Measurements from ENCODE around the gene GSTA2. TPM values are rescaled to one million over a fixed set of nuclear protein-coding genes. Genes with fewer than 3 reads are reported as not detected.
"Not testable (repeated sequence)": the region's sequence is repeated elsewhere in the genome, so short reads cannot be mapped to it uniquely, and the experiment has no call there.

GSTA2 gene
- 0.32 TPM in 1 of 2 replicates, not detected in the other for total RNA-seq (2014; rRNA removed; shearing (Covaris generic))
- 0.27 TPM in 1 of 2 replicates, not detected in the other for polyA plus RNA-seq (2015; cell fraction: cytosol; rRNA removed)
- not detected in 2 replicates for polyA plus RNA-seq (2015; cell fraction: nucleus; rRNA removed)

- in situ Hi-C loops (cut with HindIII; ENCODE audit: low pct_unique_long_range_greater_than_20kb, low sequenced_read_pairs), result not testable (repeated sequence)
- DNase-seq (ENCODE audit: low read depth, low spot score), result peak; percentile 26
Observed at GRCh38 chr6:52763322-52763916, at the start of gene GSTA2. GSTA2 (minus strand) TSS chr6:52763475; CDS start chr6:52757947, 5,528 bp downstream.

DNA sequence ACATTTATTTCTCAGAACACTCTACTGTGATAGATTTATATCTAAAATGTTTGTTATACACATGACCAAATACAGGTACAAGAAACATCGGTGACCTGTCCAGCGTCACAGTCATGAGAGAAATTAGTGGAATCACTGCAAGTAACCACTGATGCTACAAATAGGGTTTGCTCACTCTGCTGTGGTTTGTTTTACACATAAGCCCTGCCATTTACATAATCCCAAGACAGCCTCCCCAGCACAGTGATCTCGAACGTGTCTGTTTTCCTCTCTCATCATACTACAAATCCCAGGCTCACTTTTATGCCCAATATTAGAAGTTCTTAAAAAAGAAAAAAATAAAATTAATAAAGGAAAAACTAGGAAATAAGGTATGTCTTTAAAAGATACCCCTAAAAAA lies 46.5 kb upstream of the GSTA2 start:
- in situ Hi-C loops (cut with HindIII; ENCODE audit: low pct_unique_long_range_greater_than_20kb, low sequenced_read_pairs), result not testable (repeated sequence)

GRCh38 chr6:52808660-52809059 lies 45.4 kb upstream of the GSTA2 start:
- no peak for DNase-seq (ENCODE audit: low read depth, low spot score)
- in situ Hi-C loops (cut with HindIII; ENCODE audit: low pct_unique_long_range_greater_than_20kb, low sequenced_read_pairs), result no loop called here

More for the DNA sequence above, 46.5 kb upstream of the GSTA2 start:
- DNase-seq (ENCODE audit: low read depth, low spot score), result not testable (repeated sequence)

DNA sequence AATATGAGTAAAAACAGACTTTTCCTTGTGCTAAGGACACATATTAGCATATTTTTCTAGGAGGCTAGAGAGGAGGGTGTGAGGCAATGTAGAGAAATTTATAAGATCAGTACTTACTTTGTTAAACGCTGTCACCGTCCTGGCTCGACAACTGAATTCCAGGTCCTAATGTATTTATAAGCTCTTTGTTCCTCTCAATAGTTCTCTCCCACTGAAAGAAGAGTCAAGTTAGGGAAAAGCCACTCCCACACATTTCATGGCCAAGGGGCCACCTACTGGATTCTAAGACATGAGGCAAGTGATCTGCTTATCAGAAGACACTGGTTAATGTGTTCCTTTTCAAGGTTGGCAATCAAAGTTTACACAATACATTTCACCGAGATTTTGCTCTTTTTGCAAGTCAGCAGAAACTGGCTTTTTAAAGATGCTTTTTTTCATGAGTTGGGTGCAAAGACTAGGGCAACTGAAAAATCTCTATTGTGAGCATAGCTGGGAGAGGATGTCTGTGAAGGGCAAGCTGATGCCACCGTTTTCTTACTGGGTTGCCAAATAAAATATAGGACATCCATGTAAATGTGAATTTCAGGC lies 40.5 kb upstream of the GSTA2 start, which contains the start of gene GSTA1:
Gene GSTA1 (minus strand): TSS at position 149 of the 588 bp plus-strand sequence. CDS start 4,549 bp downstream, outside the sequence.
- peak; percentile 19 for DNase-seq (ENCODE audit: low read depth, low spot score)
- in situ Hi-C loops (cut with HindIII; ENCODE audit: low pct_unique_long_range_greater_than_20kb, low sequenced_read_pairs), result not testable (repeated sequence)

DNA sequence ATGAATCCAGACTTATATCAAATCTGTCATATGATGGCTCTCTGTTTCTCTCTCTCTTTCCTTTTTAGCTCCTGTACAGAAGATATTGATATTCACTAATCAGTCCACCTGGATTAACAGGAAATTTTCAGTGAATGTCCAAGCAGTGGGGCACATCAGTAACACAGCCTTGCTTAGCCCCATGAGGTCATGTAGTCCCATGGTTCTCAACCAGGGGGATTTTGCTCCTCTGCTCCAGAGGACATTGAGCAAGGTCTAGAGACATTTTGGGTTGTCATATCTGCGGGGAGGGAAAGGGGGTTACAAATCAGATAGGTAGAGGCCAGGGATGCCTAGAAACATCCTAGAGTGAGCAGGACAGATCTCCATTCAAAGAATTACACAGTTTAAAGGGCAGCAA lies 39.5 kb upstream of the GSTA2 start:
- no peak for DNase-seq (ENCODE audit: low read depth, low spot score)
- in situ Hi-C loops (cut with HindIII; ENCODE audit: low pct_unique_long_range_greater_than_20kb, low sequenced_read_pairs), result no loop called here

GRCh38 chr6:52801188-52801841 lies 38.0 kb upstream of the GSTA2 start:
- DNase-seq (ENCODE audit: low read depth, low spot score), result no peak
- in situ Hi-C loops (cut with HindIII; ENCODE audit: low pct_unique_long_range_greater_than_20kb, low sequenced_read_pairs), result no loop called here

- DNase-seq (ENCODE audit: low read depth, low spot score); in situ Hi-C loops (cut with HindIII; ENCODE audit: low pct_unique_long_range_greater_than_20kb, low sequenced_read_pairs): not testable (repeated sequence)
Observed at GRCh38 chr6:52799272-52799671, 36.0 kb upstream of the GSTA2 start.

DNA sequence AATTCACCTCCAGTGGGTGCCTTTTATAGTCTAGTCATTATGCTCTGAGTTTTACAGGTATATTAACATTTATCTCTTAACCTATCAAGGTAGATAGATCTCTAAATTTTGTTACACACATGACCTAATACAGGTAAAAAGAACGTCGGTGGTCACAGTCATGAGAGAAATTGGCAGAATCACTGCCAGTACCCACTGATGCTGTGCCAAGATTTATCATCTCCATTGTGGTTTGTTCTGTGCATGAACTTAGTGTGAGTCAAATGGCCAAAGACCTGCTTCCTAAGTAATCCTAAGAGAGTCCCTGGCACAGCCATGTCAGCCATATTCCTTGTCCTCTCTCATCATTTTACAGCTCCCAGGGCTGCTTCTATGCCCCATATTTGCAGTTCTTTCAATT lies 31.1 kb upstream of the GSTA2 start:
- DNase-seq (ENCODE audit: low read depth, low spot score); in situ Hi-C loops (cut with HindIII; ENCODE audit: low pct_unique_long_range_greater_than_20kb, low sequenced_read_pairs): not testable (repeated sequence)

GRCh38 chr6:52790861-52791260 lies 27.6 kb upstream of the GSTA2 start:
- in situ Hi-C loops (cut with HindIII; ENCODE audit: low pct_unique_long_range_greater_than_20kb, low sequenced_read_pairs), result no loop called here
- DNase-seq (ENCODE audit: low read depth, low spot score), result no peak

DNA sequence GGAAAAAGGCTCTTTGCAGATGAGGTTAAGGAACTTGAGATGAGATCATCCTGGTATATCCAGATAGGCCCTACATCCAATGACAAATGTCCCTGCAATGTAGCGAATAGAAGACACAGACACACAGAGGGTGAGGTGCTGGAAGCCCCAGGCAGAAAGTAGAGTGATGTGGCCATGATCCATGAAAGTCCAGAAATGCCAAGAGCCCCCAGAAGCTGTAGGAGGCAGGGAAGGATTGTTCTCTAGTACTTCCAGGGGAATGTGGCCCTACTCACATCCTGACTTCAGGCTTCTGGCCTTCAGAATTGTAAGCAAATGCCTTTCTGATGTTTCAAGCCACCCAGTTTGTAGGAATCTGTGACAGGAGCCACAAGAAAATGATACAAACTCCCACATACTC lies 26.4 kb upstream of the GSTA2 start:
- DNase-seq (ENCODE audit: low read depth, low spot score); in situ Hi-C loops (cut with HindIII; ENCODE audit: low pct_unique_long_range_greater_than_20kb, low sequenced_read_pairs): not testable (repeated sequence)

DNA sequence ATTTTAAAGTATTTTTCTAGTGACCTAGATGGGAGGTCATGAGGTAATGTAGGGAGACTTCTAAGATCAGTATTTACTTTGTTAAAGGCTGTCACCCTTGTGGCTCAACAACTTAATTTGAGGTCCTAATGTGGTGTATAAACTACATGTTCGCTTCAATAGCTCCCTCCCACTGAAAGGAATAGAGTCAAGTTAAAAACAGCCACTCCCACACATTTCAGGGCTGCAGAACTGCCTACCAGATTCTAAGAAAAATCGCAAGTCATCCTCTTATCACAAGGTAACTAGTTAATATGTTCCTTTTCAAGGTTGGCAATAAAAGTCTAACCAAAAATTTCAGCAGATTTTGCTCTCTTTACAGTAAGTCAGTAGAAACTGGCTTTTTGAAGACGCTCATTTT lies 25.2 kb upstream of the GSTA2 start:
- DNase-seq (ENCODE audit: low read depth, low spot score), result no peak
- in situ Hi-C loops (cut with HindIII; ENCODE audit: low pct_unique_long_range_greater_than_20kb, low sequenced_read_pairs), result no loop called here

DNA sequence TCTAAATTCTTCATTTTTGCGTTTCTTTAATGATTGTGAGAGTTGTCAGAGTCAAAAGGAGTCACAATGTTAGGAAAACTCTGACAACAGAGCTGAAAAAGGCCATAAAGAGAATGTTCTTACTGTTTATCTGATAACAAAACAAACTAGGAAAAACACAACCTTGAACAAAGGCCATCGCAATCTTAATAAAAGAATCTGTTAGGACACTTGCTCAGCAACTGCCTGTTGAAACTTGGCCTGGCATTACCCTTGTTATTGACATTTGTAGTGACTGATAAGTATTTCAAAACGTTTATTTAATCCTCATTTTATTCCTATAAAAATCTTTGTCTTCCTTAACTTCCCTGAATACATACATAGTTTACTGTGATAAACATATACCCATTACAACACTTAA lies 24.6 kb upstream of the GSTA2 start:
- in situ Hi-C loops (cut with HindIII; ENCODE audit: low pct_unique_long_range_greater_than_20kb, low sequenced_read_pairs), result no loop called here
- DNase-seq (ENCODE audit: low read depth, low spot score), result no peak

DNA sequence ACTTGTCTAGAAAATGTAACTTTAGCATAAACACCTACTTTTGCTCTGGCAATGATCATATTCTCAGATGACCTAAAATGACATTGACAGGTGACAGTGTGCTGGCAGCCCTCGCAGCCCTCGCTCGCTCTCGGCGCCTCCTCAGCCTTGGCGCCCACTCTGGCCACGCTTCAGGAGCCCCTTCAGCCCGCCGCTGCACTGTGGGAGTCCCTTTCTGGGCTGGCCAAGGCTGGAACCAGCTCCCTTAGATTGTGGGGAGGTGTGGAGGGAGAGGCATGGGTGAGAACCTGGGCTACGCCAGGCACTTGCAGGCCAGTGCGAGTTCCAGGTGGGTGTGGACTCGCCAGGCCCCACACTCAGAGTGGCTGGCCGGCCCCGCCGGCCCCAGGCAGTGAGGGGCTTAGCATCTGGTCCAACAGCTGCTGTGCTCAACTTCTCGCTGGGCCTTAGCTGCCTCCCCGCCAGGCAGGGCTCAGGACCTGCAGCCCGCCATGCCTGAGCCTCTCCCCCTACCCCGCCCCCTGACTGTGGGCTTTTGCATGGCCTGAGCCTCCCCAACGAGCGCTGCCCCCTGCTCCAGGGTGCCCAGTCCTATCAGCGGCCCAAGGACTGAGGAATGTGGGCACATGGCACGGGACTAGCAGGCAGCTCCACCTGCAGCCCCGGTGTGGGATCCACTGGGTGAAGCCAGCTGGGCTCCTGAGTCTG lies 23.1 kb upstream of the GSTA2 start:
- no peak for DNase-seq (ENCODE audit: low read depth, low spot score)
- in situ Hi-C loops (cut with HindIII; ENCODE audit: low pct_unique_long_range_greater_than_20kb, low sequenced_read_pairs), result no loop called here

DNA sequence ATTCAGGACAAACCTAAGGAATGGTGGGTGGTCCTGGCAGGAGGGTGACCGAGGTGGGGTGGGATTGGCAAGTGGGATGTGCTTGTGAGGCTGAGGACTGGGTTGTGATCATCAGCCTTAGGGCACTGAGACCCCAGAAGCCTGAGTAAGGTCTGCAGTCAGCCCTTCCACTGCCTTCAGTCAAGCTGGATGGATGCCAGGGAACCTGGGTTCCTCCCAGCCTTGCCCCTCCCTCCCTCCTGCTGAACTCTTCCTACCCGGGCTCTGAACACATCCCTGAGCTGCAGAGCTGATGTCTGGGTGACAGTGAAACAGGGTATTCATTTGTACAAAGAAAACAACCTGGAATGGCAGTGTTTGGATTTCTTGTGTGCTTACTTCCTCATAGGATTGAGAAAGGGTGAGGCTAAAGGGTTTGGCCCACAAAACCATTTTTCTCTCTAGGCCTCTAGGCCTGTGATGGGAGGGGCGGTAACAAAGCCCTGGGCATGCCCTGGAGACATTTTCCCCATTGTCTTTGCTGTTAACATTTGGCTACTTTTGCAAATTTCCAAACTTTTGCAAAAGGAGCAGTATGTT lies 19.5 kb upstream of the GSTA2 start:
- DNase-seq (ENCODE audit: low read depth, low spot score); in situ Hi-C loops (cut with HindIII; ENCODE audit: low pct_unique_long_range_greater_than_20kb, low sequenced_read_pairs): not testable (repeated sequence)

DNA sequence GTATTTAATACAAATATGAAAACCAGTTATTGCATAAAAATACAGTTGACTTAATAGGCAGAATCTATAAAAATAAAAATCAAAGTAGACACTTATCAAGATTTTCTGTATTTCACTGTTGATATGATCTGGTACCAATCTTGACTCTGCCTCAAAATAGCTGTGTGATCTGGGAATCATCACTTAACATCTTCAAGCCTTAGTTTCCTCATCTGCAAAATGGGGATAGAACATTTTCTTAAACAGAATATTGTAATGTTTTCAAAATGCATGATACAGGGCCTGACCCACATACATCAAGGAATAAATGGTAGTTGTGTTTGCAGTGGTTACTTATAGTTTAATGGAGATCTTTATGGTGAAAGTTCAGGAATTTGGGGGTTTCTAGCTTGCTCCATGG lies 18.9 kb upstream of the GSTA2 start:
- in situ Hi-C loops (cut with HindIII; ENCODE audit: low pct_unique_long_range_greater_than_20kb, low sequenced_read_pairs); DNase-seq (ENCODE audit: low read depth, low spot score): not testable (repeated sequence)

DNA sequence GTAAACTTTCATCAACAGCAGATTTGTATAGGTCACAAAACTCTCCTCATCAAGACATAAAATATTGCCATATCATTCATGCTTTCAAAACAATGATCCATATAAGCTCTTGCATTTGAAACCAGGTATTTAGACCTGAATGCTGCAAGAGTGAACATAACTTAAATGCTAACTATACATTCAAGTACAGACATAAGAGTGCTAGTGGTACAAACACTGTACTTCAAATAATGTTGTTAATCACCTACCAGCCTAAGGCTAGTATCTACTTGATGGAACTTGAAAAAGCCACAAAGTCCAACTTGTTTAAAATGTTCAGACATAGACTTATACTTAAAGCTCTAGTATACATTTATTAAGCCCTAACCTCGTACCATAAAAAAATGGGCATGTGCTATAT lies 16.0 kb upstream of the GSTA2 start:
- in situ Hi-C loops (cut with HindIII; ENCODE audit: low pct_unique_long_range_greater_than_20kb, low sequenced_read_pairs), result no loop called here
- no peak for DNase-seq (ENCODE audit: low read depth, low spot score)

DNA sequence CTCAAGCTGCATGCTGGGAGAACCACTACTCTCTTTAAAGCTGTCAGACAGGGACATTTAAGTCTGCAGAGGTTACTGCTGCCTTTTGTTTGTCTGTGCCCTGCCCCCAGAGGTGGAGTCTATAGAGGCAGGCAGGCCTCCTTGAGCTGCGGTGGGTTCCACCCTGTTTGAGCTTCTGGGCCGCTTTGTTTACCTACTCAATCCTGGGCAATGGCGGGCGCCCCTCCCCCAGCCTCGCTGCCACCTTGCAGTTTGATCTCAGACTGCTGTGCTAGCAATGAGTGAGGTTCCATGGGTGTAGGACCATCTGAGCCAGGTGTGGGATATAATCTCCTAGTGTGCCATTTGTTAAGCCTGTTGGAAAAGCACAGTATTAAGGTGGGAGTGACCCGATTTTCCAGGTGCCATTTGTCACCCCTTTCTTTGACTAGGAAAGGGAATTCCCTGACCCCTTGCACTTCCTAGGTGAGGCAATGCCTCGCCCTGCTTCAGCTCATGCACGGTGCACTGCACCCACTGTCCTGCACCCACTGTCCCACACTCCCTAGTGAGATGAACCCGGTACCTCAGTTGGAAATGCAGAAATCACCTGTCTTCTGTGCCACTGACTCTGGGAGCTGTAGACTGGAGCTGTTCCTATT lies 13.6 kb upstream of the GSTA2 start:
- in situ Hi-C loops (cut with HindIII; ENCODE audit: low pct_unique_long_range_greater_than_20kb, low sequenced_read_pairs); DNase-seq (ENCODE audit: low read depth, low spot score): not testable (repeated sequence)

Measured in SK-MEL-5 (cell line).